ENCODE results near the gene XPR1.
A peak's percentile ranks its signal among the peaks of the same experiment; 100 is the strongest.

XPR1 gene

DNA sequence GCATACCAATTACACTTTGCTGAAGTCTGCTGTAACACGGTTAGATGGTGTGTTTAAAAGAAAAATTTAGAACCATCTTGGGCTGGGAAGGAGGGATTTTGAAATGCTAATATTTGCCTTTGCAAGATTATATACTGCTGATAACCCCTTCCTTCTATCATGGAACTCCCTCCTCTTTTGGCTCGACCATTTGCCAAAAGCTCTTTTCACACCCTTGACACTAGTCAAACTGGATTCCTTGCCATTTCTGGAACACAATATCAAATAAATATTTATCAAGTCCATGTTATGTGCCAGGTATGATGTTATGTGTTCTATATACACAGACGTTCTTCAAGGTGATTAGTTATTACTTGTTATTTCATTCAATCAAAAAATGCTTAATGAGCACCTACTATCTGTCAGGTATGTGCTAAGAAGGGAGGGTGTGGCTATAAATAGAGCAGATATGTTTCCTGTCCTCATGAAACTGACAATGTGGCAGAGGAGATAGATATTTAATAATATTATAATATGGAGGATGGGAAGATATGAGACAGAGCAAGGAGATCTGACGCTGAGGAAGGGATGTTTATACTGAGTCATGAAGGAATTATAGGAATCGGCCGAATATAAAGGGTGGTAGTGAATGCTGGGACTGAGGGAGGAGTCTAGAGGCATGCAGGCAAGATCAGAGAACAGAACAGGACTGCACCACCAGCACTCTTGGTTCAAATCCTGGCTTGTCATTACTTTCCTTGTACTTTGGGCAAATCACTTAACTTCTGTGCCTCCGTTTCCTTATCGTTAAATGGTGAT lies 16.1 kb upstream of the XPR1 start:
- no peak for DNase-seq

DNA sequence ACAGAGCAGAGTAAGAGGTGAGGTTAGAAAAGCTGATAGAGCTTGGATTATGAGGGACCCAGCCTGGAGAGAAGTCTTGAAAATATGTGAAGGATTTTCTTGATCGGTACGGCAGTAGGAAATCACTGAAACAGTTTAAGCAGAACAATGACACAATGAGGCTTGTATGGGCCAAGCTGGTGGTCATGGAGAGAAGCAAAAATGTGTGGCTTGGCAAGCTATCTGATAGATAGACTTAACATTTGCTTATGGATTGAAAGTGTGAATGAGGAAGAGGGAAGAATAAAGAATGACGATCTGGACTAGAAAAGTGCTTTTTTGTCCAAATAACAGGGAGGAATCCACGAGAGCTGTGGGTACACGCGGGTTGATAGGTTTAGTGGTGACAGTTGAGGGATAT lies 15.4 kb upstream of the XPR1 start:
- no peak for DNase-seq

DNA sequence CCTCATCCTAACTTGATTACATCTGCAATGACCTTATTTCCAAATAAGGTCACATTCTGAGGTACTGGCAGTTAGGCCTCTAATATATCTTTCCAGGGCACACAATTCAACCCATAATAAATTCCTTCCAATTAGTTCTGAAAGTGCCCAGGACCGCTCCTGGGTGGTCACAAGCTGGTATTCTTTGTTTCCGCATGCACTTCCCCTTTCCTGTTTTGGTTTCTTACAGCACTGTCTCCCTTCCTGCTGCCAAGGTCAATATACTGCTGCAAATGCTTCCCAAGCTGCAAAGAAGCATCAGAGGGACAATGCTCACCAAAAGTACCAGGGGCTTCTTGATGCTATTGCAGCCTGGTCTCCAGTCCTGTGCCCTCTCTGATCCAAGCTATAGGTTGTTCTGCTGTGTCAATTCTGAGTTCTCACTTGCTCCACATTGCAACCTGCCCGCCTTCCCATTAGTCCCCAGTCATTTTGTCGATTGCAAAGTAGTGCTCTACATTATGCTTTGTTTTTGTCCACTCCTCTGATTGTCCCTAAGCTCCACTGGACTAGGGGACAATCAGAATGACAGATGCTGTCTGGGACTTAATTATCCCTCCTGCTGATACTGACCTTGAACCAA lies 13.9 kb upstream of the XPR1 start:
- DNase-seq = no peak

DNA sequence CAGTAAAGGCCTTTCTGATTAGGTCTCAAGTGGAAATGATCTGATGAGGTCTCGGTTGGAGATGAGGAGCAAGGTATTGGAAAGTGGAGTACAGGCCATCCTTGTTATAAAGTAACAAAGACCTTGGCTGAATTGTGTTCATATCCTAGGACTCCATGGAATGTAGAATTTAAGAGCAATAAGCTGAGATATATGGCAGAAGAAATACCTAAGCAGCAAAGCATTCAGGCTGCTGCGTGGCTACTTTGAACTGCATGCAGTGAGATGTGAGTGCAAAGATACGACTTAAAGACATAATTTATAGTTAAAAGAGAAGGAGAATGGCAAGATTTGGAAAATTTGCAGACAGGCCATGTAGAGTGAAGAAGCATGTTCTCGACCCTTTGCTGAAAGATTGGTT lies 11.2 kb upstream of the XPR1 start:
- no peak for DNase-seq

DNA sequence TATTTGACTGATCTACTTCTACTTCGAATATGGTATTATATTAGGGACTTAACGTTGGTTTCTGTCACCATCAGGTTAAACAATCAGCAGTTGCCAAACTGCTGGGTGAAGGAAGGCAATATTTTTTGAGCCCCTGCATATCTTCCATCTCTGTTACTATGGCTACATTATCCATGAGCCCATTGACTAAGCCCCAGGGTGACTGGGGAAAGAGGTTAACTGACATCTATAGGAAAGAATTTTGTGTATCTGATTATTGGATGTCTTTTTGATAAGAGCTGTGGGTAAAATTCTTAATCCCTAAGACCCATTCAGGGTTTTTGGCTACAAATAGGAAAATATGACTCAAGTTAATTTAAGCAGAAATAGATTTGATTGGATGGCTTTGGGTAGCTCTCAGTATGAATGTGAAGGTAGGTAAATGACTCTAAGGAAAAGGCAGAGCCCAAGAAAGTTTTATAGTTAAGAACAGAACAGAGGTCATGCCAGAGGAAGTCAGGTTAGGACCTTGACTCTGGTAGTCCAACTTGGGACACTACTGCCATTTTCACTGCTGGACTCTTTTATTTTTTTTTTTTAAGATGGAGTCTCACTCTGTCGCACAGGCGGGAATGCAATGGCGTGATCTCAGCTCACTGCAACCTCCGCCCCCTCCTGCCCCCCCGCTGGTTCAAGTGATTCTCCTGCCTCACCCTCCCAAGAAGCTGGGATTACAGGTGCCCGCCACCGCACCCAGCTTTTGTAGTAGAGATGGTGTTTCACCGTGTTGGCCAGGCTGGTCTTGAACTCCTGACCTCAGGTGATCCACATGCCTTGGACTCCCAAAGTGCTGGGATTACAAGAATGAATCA lies 8.9 kb upstream of the XPR1 start:
- DNase-seq = no peak

DNA sequence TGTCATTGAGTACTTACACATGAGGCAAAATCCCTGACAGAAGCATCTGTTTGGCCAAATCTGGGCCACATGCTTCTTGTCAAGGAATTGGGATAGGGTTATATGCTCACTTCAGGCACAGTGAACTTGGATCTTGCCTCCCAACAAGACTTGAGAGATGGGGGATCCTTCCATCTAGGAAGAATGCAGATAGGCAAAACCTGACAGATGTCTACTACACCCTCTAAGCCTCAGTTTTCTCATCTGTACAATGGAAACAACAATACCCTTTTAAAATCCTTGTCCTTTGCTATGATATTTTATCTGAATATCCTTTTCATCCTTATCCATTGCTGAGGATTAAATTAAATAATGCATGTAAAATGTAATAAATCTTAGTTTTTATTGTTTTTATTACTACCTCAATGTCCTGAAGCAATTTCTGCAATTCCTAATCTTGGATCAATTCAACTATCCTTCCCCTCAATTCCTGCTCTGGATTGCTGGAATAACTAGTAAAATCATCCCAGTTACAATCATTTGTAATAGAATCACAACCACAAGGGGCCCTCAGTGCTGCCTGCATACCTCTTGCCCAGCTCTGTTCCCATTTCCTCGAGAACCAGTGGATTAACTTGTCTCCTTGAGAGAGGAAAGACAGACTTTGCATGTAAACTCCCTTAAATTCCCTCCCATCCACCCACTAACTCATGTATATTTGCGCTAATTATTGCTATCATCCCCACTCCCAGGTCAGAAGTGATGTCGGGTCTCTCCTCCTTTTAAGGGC lies 8.1 kb upstream of the XPR1 start:
- DNase-seq = no peak

DNA sequence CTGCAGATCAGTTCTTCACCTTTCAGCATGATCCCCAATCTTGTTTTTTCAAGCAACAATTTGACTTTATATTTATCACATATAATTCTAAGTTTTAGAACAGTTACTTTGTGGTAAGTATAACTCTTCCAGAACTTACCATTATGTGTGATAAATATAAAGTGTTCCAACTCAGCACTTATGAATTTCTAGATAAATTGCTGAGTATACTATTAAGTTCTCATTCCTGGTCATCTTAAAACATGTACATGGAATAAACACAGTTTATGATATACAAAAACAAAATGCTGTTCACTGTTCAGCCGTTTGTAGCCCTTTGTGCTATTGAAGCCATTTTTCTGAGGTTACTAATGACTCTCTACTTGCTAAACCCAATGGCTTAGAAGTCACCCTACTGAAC lies 5.1 kb upstream of the XPR1 start:
- no peak for DNase-seq

DNA sequence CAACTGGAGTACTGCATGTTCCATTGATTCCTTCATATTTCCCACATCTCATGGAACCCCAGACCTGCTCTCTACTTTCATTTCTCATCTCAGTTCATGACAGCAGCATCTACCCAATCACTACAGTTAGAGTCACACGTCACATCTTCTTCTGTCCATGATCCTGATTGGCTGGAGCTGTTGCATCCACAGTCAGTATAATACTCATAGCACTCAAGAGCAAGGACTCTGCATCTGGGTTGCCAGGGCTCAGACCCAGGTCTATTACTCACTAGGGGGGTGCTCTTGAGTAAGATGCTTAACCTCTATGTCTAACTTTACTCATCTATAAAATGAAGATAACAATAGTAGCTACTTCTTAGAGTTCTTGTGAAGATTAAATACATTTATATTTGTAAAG lies 4.4 kb upstream of the XPR1 start:
- DNase-seq = no peak

DNA sequence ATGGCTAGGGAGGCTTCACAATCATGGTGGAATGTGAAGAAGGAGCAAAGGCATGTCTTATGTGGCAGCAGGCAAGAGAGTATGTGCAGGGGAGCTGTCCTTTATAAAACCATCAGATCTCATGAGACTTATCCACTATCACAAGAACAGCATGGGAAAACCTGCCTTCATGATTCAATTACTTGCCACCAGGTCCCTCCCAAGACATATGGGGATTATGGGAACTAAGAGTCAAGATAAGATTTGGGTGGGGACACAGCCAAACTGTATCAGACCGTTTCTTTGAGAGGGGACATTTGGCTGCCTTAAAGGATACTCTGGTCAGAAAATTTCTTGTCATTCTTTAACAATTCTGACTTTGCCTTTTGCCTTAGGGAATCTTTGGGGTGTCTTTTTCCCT lies 3.2 kb upstream of the XPR1 start:
- no peak for DNase-seq

DNA sequence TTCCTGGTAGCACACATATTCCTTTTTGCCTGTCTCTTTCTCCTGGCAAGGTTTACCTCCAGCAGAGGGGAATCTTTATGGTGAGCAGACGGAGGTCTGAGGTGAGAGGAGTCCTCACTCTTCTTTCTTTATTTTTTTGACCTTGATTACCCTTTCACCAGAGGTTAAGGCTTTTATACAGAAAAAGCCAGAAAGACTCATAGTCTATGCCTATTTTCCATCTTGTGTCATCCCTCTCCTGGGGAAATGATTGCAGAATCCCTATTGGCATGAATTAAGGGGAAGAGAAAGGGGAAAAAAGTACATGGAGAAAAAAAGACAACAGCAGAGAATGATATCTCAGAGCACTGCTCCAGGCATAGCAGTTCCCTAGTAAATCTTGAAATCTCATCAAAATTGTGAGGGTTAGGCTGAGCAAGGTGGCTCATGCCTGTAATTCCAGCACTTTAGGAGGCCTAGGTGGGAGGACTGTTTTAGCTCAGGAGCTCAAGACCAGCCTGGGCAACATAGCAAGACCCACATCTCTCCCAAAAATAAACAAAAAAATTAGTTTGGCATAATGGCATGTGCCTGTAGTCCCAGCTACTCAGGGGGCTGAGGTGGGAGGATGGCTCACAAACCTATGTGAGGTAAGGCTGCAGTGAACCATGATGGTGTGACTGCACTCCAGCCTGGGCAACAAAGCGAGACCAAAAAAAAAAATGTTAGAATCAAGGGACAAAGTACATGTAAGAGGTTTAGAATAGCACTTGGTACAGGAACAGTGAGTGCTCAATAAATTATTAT lies 1.2 kb upstream of the XPR1 start:
- no peak for DNase-seq

DNA sequence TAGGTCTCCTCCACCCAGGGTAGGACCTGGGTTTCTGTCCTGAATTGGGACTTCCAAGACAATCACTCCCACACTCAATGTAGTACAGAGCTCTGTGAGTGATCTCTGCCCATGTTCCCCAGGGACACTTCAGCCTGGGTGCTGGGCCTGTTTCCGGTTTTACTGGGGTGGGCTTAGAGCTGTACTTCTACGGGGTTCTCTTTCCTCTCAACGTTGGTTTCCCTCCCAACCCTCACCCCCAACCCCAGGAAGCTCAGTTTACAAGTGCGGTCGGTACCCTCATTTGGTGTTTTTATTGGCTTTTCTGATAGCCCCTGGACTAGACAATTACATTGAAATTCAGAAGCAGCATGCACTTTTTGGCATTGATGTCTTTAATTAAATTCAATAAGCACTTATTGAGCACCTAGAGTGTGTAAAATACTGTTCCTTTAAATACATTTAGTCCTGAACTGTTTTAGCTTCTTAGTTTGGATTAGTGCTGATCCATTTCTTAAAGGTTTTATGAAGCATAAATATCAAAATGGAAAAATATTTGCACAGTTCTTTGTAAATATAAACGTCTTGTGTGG lies 542 bp upstream of the XPR1 start:
- DNase-seq = no peak

DNA sequence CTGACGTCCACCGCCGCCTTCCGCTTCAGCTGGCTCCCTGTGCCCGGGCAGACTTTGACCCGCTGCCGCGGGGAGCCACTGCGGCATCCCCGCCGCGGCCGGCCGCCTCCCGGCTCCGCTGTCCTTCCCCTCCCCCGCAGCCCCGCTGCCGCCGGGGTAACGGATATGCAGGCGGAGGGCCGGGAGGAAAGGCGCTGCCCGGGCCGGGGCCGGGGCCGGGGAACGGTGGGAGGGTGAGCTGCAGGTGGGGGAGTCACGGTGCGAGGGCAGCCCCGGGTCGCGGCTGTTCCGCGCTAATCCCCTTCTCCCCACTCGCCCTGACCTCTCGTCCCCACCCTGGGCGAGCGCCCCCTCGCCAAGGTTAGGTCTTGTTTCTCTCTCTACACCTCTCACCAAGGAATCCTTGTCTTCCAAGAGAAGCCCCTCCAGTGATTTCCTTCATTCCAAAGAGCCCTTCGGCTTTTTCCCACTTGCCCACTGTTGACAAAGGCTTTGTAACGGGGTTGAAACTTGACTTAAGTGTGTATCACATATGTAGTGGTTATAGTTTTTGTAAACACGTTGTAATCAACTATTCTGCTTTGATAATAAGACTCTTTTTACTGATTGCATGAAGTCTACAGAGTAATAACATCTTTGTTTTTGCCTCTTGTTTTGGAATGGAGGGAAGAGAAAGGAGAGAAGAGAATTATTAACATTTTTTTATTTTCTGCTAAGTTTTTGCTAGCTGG lies 669 bp downstream of the XPR1 start:
- peak; percentile 57 for DNase-seq

DNA sequence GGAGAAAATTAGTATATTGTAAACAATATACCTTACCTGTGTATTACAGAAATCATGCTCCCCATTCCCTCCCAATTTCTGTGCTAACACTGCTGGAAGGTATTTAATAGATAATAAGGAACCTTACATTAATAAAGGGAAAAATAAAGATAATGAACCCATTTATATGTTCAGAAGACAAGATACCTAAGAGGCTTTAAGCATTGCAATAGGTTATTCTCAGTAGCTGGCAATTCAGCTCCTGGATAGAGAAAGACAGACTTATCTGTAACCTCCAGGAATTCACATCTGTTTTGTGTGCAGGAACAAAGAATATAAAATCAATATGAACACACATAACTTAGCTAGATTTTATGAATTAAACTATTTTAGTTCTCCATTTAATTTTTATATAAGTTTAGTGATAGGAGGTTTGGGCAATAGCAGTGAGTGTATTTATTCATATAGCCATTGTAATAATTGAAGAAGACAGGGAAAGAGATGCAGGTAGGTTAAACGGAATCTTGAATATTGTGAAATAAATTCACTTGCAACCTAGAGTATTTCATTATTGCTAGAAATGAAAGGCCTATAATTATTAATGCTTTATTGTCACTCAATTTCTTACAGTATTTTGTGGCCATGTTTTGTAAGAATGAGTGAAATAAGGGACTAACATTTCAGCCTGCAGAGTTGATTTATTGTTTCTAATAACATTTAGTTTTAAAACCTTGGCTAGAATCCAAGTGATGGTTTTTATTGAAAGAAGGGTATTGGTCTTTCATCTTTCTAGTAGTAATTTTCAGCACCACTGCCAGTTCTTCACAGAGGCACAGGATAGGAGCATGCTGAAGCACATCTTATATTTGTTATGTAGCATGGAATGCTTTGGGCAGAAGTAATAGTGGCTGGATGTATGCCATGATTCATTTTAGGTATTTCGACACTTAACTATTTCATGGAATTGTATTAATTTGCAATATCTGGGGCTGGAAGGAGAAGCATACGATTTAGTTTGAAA lies 1.5 kb downstream of the XPR1 start:
- no peak for DNase-seq

DNA sequence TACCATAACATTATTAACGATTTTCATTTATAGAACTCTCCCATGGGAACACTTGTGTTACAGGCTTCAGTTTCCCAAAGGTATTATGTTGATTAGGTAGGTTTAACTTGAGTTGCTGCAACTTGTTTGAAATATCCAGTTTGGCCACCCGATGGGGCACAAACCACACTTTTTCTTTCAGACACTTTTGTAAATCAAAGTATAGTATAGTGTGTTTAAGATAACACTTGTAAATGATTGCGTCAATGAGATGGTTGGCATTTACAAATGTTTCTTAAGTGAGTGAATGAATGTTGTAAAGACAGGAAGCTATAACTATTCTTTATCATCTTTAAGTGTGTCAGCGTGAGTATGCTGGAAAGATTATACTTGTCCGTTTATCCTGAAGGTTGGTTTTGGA lies 4.3 kb downstream of the XPR1 start:
- no peak for DNase-seq

DNA sequence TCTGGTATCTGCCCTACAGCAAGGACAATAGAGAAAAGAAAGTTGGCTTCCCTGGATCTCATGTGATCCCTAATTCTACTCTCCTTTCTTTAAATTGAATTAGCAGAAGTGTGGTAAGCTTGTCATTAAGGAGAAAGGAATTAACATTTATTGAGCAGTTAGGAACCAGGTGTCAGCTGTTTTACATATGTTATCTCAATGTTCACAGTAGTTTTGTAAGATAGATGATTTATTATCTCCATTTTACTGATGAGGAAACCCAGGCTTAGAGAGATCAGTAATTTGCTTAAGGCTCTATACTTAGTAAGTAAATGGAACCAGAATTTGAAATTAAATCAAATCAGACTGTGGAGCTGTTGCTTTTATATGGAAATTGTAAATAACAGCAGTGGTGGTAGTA lies 8.0 kb downstream of the XPR1 start:
- no peak for DNase-seq

DNA sequence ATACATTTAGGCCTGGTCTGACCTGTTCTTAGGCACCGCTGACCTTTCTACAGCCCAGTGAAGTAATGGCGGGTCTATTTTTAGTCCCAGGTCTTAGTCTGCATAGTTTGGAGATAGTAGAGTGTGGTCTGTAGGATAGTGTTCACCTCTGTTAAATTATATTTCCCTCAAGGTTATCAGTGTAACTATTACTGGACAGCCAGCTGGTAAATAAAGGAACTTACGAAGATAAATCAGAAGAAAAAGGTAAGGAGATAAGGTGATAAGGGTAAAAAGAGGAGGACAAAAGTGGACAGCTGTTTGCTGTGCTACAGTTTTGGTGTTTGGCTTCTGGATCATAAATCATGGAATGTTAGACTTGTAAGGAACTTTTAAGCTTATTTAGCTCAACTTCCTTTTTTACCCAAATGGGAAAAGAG lies 8.7 kb downstream of the XPR1 start:
- no peak for DNase-seq

DNA sequence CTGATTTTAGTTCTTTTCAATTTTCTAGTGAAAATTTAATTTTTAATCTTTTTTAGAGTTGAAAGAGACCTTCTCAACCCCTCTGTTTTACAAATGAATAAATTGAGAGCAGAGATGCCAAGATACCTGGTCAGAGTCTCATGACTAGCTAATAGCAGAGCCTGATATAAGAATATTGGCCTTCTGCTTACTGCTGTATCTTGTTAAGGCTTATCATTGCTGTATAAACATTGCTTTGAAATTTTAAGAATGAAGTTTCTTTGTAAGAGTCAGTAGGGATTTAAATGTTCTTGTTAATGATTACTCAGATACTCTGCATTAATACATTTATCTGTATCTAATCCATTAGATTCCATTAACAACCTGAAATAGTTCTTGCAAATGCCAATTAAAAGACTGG lies 9.8 kb downstream of the XPR1 start:
- no peak for DNase-seq

DNA sequence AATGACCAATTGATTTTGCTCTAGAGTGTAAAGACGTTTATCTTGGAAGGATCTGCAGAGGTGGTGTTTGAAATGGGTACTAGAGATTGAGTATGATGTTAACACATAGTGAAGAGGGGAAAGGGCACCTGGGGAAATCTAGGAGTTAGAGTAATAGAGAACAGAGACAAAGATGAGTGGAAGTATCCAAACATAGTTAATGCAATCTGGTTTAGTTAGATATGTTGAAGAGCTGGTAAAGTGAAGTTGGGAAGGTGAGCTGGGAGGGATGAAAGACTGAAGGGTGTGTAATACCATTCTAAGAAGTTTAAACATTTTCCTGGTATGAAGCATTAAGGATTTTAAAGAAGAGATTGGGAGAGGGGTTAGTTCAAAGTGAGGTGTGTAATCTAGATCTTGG lies 11.0 kb downstream of the XPR1 start:
- no peak for DNase-seq

DNA sequence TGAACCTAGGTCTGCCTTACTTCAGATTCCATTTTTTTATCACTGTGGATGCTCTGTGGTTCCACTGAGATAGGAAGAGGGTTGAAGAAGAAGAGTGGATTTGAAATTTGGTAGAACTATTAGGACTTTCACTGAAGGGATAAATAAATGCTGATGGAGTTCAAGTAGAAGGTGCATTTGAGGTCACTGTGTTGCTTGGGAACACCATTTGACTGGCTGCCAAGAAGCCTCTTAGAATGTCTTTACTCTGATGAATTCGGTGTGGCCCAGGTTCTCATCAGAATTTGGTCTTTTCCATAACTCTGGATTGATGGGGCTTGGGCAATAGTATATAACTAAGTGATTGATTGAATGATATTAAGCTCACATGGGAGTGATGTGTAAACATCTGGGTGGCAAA lies 11.9 kb downstream of the XPR1 start:
- peak; percentile 59 for DNase-seq
